Cardiac muscle cell (in vitro differentiated cells and primary cell): ENCODE results near the gene ZBTB17. TPM values are rescaled to one million over a fixed set of nuclear protein-coding genes. Genes with fewer than 3 reads are reported as not detected.
"Not testable (repeated sequence)": the region's sequence is repeated elsewhere in the genome, so short reads cannot be mapped to it uniquely, and the experiment has no call there.

Experiments used
- DNase-seq, 2 donors: peaks; one replicate each; pipeline versions ENCODE4 v3.0.0 to v3.0.0-alpha.2; 2010 to 2017; ENCODE audit warnings: low read depth in 1 of 2, low spot score in 1 of 2
- H3K27ac ChIP-seq: fragments of 200-600 bp; sonication (generic); 2 replicates; pipeline ENCODE4 v1.5.1; 2016
- H3K27me3 ChIP-seq: fragments of 200-600 bp; sonication (generic); 2 replicates; pipeline ENCODE4 v1.6.0; 2016; ENCODE audit warnings: control low read depth
- H3K36me3 ChIP-seq: fragments of 200-600 bp; sonication (generic); 2 replicates; pipeline ENCODE4 v1.5.1; 2016; ENCODE audit warnings: control low read depth
- H3K4me1 ChIP-seq: fragments of 200-600 bp; sonication (generic); 2 replicates; pipeline ENCODE4 v1.8.1; 2017; ENCODE audit warnings: low read depth, mild to moderate bottlenecking, mixed run types
- H3K4me3 ChIP-seq: fragments of 200-600 bp; sonication (generic); 2 replicates; pipeline ENCODE4 v1.5.1; 2016; ENCODE audit warnings: mild to moderate bottlenecking
- H3K9me3 ChIP-seq: fragments of 200-600 bp; sonication (generic); 2 replicates; pipeline ENCODE4 v1.5.1; 2017; ENCODE audit warnings: low read depth, mild to moderate bottlenecking, control low read depth
- CTCF ChIP-seq: IDR thresholded peaks from 2 replicates; pipeline ENCODE4 v1.5.1; 2012; ENCODE audit warnings: low read depth, mild to moderate bottlenecking, low read length
- polyA plus RNA-seq: library from polyadenylated mRNA; unstranded; fragments of >200 nt; fragmentation: Nextera tagmentation; extraction: Ambion mirVana; gene quantifications from 2 replicates; pipeline ENCODE4 v1.2.1, GENCODE V29; 2016
- total RNA-seq: library from RNA; depleted of rRNA; stranded (reverse); fragments of >200 nt; gene quantifications from 2 replicates; pipeline ENCODE4 v1.2.3, GENCODE V29; 2016

The ZBTB17 gene
- total and polyA plus RNA-seq, 2 experiments from 2014 or later, result 47.1 to 64.0 TPM

GRCh38 chr1:15933684-15934083 is 42.2 kb downstream of the ZBTB17 start:
- H3K4me3 ChIP-seq, result no peak overlapping the region
- H3K27ac ChIP-seq, result peak overlapping the region; percentile 40
- no peak for DNase-seq
- H3K4me1 ChIP-seq, result no peaks in the 10 kb centered on the region
- no peaks in the 10 kb centered on the region for H3K9me3 ChIP-seq
- H3K27me3 ChIP-seq, result no peaks in the 10 kb centered on the region
- H3K36me3 ChIP-seq, result peaks cover 74% of the 10 kb centered on the region
- no peak for TF ChIP-seq CTCF

- no peak overlapping the region for H3K27ac ChIP-seq
- no peaks in the 10 kb centered on the region for H3K27me3 ChIP-seq
- no peak for TF ChIP-seq CTCF
- no peaks in the 10 kb centered on the region for H3K4me1 ChIP-seq
- H3K4me3 ChIP-seq, result no peak overlapping the region
- no peaks in the 10 kb centered on the region for H3K9me3 ChIP-seq
- no peak for DNase-seq
- H3K36me3 ChIP-seq, result peaks cover 76% of the 10 kb centered on the region
These were observed 43.3 kb downstream of the ZBTB17 start for GRCh38 chr1:15932612-15933011.

- no peak overlapping the region for H3K4me3 ChIP-seq
- no peak for DNase-seq
- no peaks in the 10 kb centered on the region for H3K4me1 ChIP-seq
- H3K36me3 ChIP-seq, result peaks cover 75% of the 10 kb centered on the region
- H3K9me3 ChIP-seq, result no peaks in the 10 kb centered on the region
- H3K27ac ChIP-seq, result no peak overlapping the region
- no peak for TF ChIP-seq CTCF
- H3K27me3 ChIP-seq, result no peaks in the 10 kb centered on the region
These were observed 44.0 kb downstream of the ZBTB17 start for GRCh38 chr1:15931884-15932283.

GRCh38 chr1:15931401-15931800 is 44.5 kb downstream of the ZBTB17 start:
- no peaks in the 10 kb centered on the region for H3K9me3 ChIP-seq
- no peaks in the 10 kb centered on the region for H3K27me3 ChIP-seq
- no peak overlapping the region for H3K27ac ChIP-seq
- TF ChIP-seq CTCF, result no peak
- H3K4me3 ChIP-seq, result no peak overlapping the region
- DNase-seq, result no peak
- H3K36me3 ChIP-seq, result peaks cover 76% of the 10 kb centered on the region
- no peaks in the 10 kb centered on the region for H3K4me1 ChIP-seq

GRCh38 chr1:15928971-15929965 is 46.6 kb downstream of the ZBTB17 start:
- H3K4me3 ChIP-seq, result no peak overlapping the region
- H3K4me1 ChIP-seq, result no peaks in the 10 kb centered on the region
- no peaks in the 10 kb centered on the region for H3K27me3 ChIP-seq
- H3K9me3 ChIP-seq, result no peaks in the 10 kb centered on the region
- no peak overlapping the region for H3K27ac ChIP-seq
- peaks cover 68% of the 10 kb centered on the region for H3K36me3 ChIP-seq
- TF ChIP-seq CTCF, result no peak
- DNase-seq, result no peak

GRCh38 chr1:15926448-15926847 is 49.5 kb downstream of the ZBTB17 start:
- not testable (repeated sequence) for H3K27me3 ChIP-seq, DNase-seq, H3K27ac ChIP-seq, H3K4me3 ChIP-seq, H3K9me3 ChIP-seq, H3K4me1 ChIP-seq
- peaks cover 69% of the 10 kb centered on the region for H3K36me3 ChIP-seq
